Left hindlimb (tissue), 1 donor: ENCODE data around the gene PITRM1.

Experiments
- DNase-seq: peaks from one replicate; pipeline ENCODE4 v3.0.0-alpha.2; 2018

PITRM1 gene

GRCh38 chr10:3137958-3138726 lies 34.4 kb downstream of the PITRM1 start:
- DNase-seq = no peak

- DNase-seq = peak; percentile 79
Observed at GRCh38 chr10:3136763-3137611, 35.6 kb downstream of the PITRM1 start.

GRCh38 chr10:3136336-3136735 lies 36.2 kb downstream of the PITRM1 start:
- peak; percentile 72 for DNase-seq

GRCh38 chr10:3135006-3135405 lies 37.6 kb downstream of the PITRM1 start:
- peak; percentile 8 for DNase-seq

- DNase-seq = no peak
Observed at GRCh38 chr10:3133948-3134347, 38.6 kb downstream of the PITRM1 start.

GRCh38 chr10:3132036-3133025 lies 40.3 kb downstream of the PITRM1 start:
- peak; percentile 3 for DNase-seq

- peak; percentile 12 for DNase-seq
Observed at GRCh38 chr10:3131098-3131497, 41.5 kb downstream of the PITRM1 start.

GRCh38 chr10:3129581-3130340 lies 42.8 kb downstream of the PITRM1 start:
- DNase-seq = no peak

GRCh38 chr10:3128379-3129130 lies 44.0 kb downstream of the PITRM1 start:
- no peak for DNase-seq

GRCh38 chr10:3127921-3128320 lies 44.7 kb downstream of the PITRM1 start:
- DNase-seq = no peak

GRCh38 chr10:3126741-3127346 lies 45.7 kb downstream of the PITRM1 start:
- no peak for DNase-seq

GRCh38 chr10:3126249-3126648 lies 46.3 kb downstream of the PITRM1 start:
- no peak for DNase-seq

GRCh38 chr10:3125527-3126170 lies 46.9 kb downstream of the PITRM1 start:
- DNase-seq = no peak

GRCh38 chr10:3124412-3125175 lies 48.0 kb downstream of the PITRM1 start:
- DNase-seq = no peak

GRCh38 chr10:3123571-3124411 lies 48.8 kb downstream of the PITRM1 start:
- no peak for DNase-seq

GRCh38 chr10:3122486-3123205 lies 49.9 kb downstream of the PITRM1 start:
- DNase-seq = no peak

GRCh38 chr10:3122034-3122433 lies 50.5 kb downstream of the PITRM1 start:
- no peak for DNase-seq
